ENCODE results near the gene SLC26A4. TPM values are rescaled to one million over a fixed set of nuclear protein-coding genes. Genes with fewer than 3 reads are reported as not detected.
A peak's percentile ranks its signal among the peaks of the same experiment; 100 is the strongest.

Gene SLC26A4
- 1 to 10 TPM; 5.2 to 7.1 TPM for total RNA-seq

- ChIA-PET CTCF (interaction anchor here (0.8 to 2.4 kb wide), 7 partner anchors 28 to 219 kb away, joined by 3 to 8 read pairs (median 5); partner anchors contain the start of genes CBLL1, COG5 and DUS4L), POLR2A (interaction anchor here (0.7 to 1.6 kb wide), 7 partner anchors 10 to 492 kb away, joined by 3 to 5 read pairs (median 3); partner anchors contain the start of genes COG5, DLD, DUS4L and HBP1)
- intact Hi-C loops (cut with micrococcal nuclease), result loop anchor here (1.0 to 5.0 kb wide), 5 partner anchors 10 to 1313 kb away; partner anchors contain the start of gene BCAP29
- Mint-ChIP-seq H3K4me1 (ENCODE audit: low read depth) (peaks cover 30% of the 10 kb centered on the region), H3K9me3 (no peaks in the 10 kb centered on the region), H3K36me3 (no peaks in the 10 kb centered on the region), H3K27ac (peak within 1 kb of the TSS; percentile 93), H3K27me3 (peaks cover 11% of the 10 kb centered on the region), H3K4me3 (peak within 1 kb of the TSS; percentile 84)
- peak; percentile 73 for DNase-seq
Observed at GRCh38 chr7:107660381-107661080, at the start of gene SLC26A4. Gene SLC26A4, plus strand, starts transcription at chr7:107660828. Its CDS starts 814 bp downstream, at chr7:107661642.

DNA sequence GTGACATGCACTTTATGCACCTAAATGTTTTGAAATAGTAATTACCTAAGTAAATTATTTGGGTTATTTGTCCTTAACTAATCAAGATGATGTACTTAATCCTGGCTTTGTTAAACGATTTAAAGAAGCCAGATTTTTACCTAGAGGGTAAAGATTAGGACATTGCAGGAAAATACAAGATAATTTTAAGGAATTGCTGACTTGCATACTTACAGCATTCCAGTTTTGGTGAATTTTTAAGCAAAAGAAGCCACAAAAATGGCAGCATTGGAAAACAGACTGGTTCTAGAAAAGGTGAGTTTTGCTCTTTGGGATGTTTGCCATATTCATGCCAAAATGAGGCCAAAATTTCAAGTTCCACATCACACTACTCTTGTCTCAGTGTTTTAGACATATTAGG, 47.2 kb upstream of the SLC26A4 start:
- intact Hi-C loops (cut with micrococcal nuclease), result no loop called here
- no peak overlapping the region for H3K4me3 Mint-ChIP-seq
- H3K36me3 Mint-ChIP-seq, result peaks cover 26% of the 10 kb centered on the region
- ChIA-PET CTCF (no interaction called here), POLR2A (no interaction called here)
- DNase-seq, result no peak
- no peak overlapping the region for H3K27ac Mint-ChIP-seq
- no peaks in the 10 kb centered on the region for H3K4me1 Mint-ChIP-seq (ENCODE audit: low read depth)
- H3K27me3 Mint-ChIP-seq, result no peaks in the 10 kb centered on the region
- no peaks in the 10 kb centered on the region for H3K9me3 Mint-ChIP-seq

DNA sequence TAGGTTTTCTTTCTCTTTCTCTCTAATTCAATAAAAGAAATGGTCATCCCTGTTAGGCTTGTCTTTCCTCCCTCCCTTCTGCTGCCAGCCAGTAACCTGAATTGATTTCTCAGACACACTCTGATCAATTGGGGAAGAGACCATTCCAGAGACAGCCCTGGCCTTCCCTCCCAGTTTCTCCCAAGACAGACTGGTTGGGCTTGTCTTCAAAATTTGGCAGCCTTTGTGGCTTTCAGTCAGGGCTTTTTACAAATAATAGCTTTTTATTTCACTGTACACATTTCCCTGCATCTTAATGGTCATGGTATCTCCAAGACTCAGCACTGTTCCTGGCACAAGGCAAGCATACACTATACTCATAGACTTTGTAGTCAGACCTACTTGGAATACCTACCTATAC, 46.7 kb upstream of the SLC26A4 start:
- no peaks in the 10 kb centered on the region for H3K9me3 Mint-ChIP-seq
- peaks cover 26% of the 10 kb centered on the region for H3K36me3 Mint-ChIP-seq
- no peaks in the 10 kb centered on the region for H3K27me3 Mint-ChIP-seq
- H3K27ac Mint-ChIP-seq, result no peak overlapping the region
- POLR2A ChIA-PET, result no interaction called here
- H3K4me1 Mint-ChIP-seq (ENCODE audit: low read depth), result no peaks in the 10 kb centered on the region
- CTCF ChIA-PET, result no interaction called here
- no peak for DNase-seq
- no peak overlapping the region for H3K4me3 Mint-ChIP-seq
- intact Hi-C loops (cut with micrococcal nuclease), result no loop called here

- ChIA-PET POLR2A (no interaction called here), CTCF (no interaction called here)
- Mint-ChIP-seq H3K4me1 (ENCODE audit: low read depth) (no peaks in the 10 kb centered on the region), H3K27ac (no peak overlapping the region), H3K4me3 (no peak overlapping the region), H3K27me3 (no peaks in the 10 kb centered on the region), H3K36me3 (peaks cover 26% of the 10 kb centered on the region), H3K9me3 (no peaks in the 10 kb centered on the region)
- no peak for DNase-seq
- intact Hi-C loops (cut with micrococcal nuclease), result no loop called here
Observed at GRCh38 chr7:107614425-107614824, 46.2 kb upstream of the SLC26A4 start.

DNA sequence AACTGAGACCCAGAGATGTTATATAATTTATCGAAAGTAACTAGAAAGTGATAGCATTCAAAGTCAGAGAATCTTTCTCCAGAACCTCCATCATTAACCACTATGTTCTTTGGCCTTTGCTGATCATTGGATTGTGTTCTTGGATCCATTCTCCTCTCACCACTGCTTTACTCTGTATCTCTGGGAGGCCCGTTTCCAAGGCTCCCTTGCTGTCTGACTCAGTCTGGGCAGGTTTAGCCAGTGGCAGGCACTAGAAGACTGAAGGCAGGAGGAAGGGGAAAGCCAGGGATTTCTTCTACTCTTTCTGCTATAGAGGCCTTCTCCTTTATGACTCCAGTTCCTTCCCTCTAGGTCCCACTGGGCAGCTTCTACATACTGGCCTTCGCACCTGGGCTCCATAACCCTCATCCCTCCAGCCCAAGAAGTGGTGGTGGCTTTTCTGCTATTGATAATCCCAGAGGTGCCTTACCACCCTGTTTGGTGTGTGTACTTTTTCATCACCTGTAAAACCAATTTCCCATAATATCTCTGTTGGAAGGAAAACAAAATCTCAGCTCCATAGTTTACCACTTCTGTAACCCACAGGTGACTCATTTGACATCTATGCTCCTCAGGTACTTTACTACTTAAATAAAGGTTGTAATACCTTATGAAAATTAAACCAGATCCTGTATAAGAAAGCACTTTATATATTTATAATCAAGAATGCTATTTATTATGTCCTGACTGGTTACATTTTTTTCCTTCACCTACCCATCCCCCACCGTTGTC, 44.5 kb upstream of the SLC26A4 start:
- Mint-ChIP-seq H3K4me3 (no peak overlapping the region), H3K9me3 (no peaks in the 10 kb centered on the region), H3K36me3 (peaks cover 23% of the 10 kb centered on the region), H3K27me3 (no peaks in the 10 kb centered on the region), H3K4me1 (ENCODE audit: low read depth) (no peaks in the 10 kb centered on the region), H3K27ac (no peak overlapping the region)
- POLR2A ChIA-PET, result no interaction called here
- intact Hi-C loops (cut with micrococcal nuclease), result no loop called here
- DNase-seq, result no peak
- CTCF ChIA-PET, result no interaction called here

DNA sequence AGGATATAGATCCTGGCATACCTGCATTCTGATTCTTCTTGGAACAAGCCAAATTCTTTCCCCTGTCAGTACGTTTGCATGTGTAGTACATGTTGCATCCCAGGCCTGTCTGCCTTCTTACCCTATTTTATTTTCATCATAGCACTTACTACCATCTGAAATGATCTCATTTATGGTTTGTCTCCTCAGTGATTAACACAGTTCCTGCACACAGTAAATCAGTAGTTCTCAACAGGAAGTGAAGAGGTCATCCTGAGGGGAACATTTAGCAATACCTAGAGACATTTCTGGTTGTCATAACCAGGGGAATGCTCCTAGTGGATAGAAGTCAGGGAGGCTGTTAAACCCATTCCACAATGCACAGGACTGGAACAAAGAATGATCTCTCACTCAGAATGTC, 38.2 kb upstream of the SLC26A4 start:
- Mint-ChIP-seq H3K4me1 (ENCODE audit: low read depth) (no peaks in the 10 kb centered on the region), H3K36me3 (no peaks in the 10 kb centered on the region), H3K27ac (no peak overlapping the region), H3K27me3 (no peaks in the 10 kb centered on the region), H3K4me3 (no peak overlapping the region), H3K9me3 (peaks cover 4% of the 10 kb centered on the region)
- intact Hi-C loops (cut with micrococcal nuclease), result loop anchor here (1.0 kb wide), 2 partner anchors 37 to 48 kb away; no protein-coding TSS in a partner anchor
- DNase-seq, result no peak
- CTCF ChIA-PET, result no interaction called here
- POLR2A ChIA-PET, result no interaction called here

DNA sequence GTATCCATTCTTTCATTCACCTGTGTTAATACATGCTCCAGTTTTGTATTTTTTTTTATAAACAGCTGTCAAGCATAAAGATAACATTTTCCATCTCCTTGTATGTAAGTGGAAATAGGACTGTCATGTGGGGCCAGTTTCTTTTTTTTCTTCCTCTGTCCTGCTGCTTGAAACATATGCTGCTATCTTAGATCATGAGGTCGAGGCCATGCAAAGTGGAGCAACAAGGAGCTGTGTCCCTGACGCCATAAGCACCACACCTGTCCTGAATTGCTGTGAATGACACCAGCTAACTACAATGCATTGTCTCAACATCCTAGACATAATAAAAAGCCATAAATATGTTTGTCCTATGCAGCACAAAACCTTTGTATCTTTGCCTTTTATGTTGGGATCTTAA, 37.7 kb upstream of the SLC26A4 start:
- H3K27ac Mint-ChIP-seq, result no peak overlapping the region
- POLR2A ChIA-PET, result no interaction called here
- peaks cover 4% of the 10 kb centered on the region for H3K9me3 Mint-ChIP-seq
- intact Hi-C loops (cut with micrococcal nuclease), result loop anchor here (1.0 kb wide), 2 partner anchors 36 to 47 kb away; no protein-coding TSS in a partner anchor
- H3K4me3 Mint-ChIP-seq, result no peak overlapping the region
- CTCF ChIA-PET, result interaction anchor here (0.9 kb wide), 1 partner anchor 257 kb away, joined by 3 read pairs; no protein-coding TSS in a partner anchor
- no peaks in the 10 kb centered on the region for H3K27me3 Mint-ChIP-seq
- DNase-seq, result no peak
- no peaks in the 10 kb centered on the region for H3K36me3 Mint-ChIP-seq
- no peaks in the 10 kb centered on the region for H3K4me1 Mint-ChIP-seq (ENCODE audit: low read depth)

DNA sequence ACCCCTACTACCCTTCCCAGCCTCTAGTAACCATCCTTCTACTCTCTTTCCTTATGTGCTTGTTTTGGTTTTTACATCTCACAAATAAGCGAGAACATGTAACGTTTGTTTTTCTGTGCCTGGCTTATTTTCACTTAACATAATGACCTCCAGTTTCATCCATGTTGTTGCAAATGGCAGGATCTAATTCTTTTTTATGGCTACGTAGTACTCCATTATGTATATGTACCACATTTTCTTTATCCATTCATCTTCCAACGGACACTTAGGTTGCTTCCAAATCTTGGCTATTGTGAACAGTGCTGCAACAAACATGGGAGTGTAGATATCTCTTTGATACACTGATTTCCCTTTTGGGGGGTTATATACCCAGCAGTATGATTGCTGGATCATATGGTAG, 33.6 kb upstream of the SLC26A4 start:
- DNase-seq, result no peak
- Mint-ChIP-seq H3K4me1 (ENCODE audit: low read depth) (no peaks in the 10 kb centered on the region), H3K4me3 (no peak overlapping the region), H3K27me3 (no peaks in the 10 kb centered on the region), H3K36me3 (peaks cover 5% of the 10 kb centered on the region), H3K9me3 (peaks cover 4% of the 10 kb centered on the region), H3K27ac (no peak overlapping the region)
- ChIA-PET POLR2A (no interaction called here), CTCF (no interaction called here)
- intact Hi-C loops (cut with micrococcal nuclease), result no loop called here

DNA sequence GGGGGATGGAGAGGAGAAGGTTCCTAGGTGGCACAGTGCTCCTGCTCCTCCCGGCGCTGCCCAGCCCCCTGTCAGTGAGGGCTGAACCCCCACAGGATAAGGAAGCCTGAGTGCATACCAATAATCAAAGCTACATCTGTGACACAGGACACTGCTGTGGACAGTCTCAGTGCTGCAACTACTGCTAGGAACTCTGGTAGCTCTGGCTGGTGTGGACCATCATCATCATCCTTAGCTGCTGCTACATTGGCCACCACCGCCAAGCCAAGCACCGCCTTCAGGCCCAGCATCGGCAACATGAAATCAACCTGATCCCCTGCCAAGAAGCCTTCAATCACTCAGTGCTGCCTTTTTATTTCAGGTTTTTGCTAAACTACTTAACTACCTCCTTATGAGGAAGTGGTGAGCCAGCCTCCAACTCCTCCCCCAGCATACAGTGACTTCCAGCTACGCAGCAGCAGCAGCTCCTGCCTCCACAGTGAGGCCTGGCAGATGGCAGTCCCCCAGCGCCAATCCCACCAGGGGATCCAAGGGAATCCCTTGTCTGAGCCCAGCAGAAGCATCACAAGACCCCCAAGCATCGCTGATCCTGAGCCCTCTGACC, 32.1 kb upstream of the SLC26A4 start:
- ChIA-PET CTCF (no interaction called here), POLR2A (no interaction called here)
- H3K27ac Mint-ChIP-seq, result no peak overlapping the region
- H3K9me3 Mint-ChIP-seq, result peaks cover 4% of the 10 kb centered on the region
- peaks cover 6% of the 10 kb centered on the region for H3K36me3 Mint-ChIP-seq
- H3K27me3 Mint-ChIP-seq, result no peaks in the 10 kb centered on the region
- no peak overlapping the region for H3K4me3 Mint-ChIP-seq
- DNase-seq, result no peak
- intact Hi-C loops (cut with micrococcal nuclease), result no loop called here
- H3K4me1 Mint-ChIP-seq (ENCODE audit: low read depth), result peaks cover 4% of the 10 kb centered on the region

- DNase-seq, result no peak
- CTCF ChIA-PET, result no interaction called here
- intact Hi-C loops (cut with micrococcal nuclease), result no loop called here
- POLR2A ChIA-PET, result no interaction called here
- H3K36me3 Mint-ChIP-seq, result peaks cover 6% of the 10 kb centered on the region
- no peak overlapping the region for H3K4me3 Mint-ChIP-seq
- peaks cover 4% of the 10 kb centered on the region for H3K9me3 Mint-ChIP-seq
- peaks cover 4% of the 10 kb centered on the region for H3K4me1 Mint-ChIP-seq (ENCODE audit: low read depth)
- H3K27ac Mint-ChIP-seq, result no peak overlapping the region
- H3K27me3 Mint-ChIP-seq, result no peaks in the 10 kb centered on the region
Observed at GRCh38 chr7:107630342-107630741, 30.3 kb upstream of the SLC26A4 start.

DNA sequence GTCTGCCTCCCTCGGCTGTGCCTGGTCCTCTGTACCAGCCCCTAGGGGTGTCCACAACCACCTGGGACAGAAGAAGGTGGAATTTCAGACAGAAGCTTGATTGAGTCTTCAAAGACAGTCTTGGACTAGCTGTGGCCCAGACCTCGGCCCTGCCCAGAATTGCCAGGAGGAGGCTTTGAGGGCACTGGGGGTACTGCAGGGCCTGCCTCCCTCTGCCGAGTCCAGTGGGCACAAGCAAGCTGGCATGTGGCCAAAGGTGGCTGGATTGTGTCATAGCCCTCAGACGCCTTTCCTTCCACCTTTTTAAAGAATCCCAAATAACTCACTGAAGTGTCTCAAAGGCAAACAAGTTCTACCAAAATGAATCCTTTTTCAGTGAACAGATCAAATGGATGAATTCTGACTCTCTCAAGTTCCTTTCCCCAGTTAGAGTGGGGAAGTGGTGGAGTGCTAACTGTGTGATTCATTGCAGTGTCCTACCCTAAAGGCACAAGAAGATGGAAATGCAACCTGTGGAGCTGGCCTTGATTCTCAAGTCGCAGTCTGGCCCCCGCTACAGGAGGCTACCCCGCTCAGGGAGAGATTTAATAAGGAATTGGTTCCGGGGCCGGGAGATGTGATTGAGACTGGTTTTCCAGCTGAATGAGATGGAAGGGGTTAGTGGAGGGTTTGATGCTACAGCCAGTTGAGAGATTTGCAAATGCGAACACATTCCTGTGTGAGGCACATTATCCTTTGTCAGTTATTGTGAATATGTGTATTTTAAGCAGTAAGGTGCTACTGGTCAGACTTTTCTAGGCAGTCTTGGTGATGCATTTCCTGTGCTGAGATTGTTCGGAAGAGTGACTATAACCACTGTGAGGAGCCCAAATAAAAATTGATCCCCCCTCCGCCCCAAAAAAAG, 28.8 kb upstream of the SLC26A4 start:
- H3K27me3 Mint-ChIP-seq, result no peaks in the 10 kb centered on the region
- H3K27ac Mint-ChIP-seq, result no peak overlapping the region
- H3K4me1 Mint-ChIP-seq (ENCODE audit: low read depth), result peaks cover 4% of the 10 kb centered on the region
- H3K36me3 Mint-ChIP-seq, result peaks cover 6% of the 10 kb centered on the region
- H3K4me3 Mint-ChIP-seq, result no peak overlapping the region
- no peak for DNase-seq
- ChIA-PET POLR2A (no interaction called here), CTCF (no interaction called here)
- H3K9me3 Mint-ChIP-seq, result peaks cover 4% of the 10 kb centered on the region
- intact Hi-C loops (cut with micrococcal nuclease), result no loop called here

DNA sequence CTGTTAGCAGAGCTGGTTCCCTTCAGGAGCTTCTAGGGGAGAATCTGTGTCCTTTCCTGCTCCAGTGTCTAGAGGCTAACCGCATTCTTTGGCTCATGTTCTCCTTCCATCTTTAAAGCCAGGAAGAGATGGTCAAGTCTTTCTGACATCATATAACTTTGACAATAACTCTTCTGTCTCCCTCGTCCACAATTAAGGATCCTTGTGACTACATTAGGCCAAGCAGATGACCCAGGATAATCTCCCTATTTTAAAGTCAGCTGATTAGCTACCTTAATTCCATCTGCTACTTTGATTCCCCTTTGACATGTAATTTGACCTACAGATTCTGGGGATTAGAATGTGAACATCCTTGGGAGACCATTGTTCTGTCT, 28.1 kb upstream of the SLC26A4 start:
- ChIA-PET POLR2A (no interaction called here), CTCF (no interaction called here)
- peaks cover 4% of the 10 kb centered on the region for H3K4me1 Mint-ChIP-seq (ENCODE audit: low read depth)
- H3K4me3 Mint-ChIP-seq, result no peak overlapping the region
- intact Hi-C loops (cut with micrococcal nuclease), result no loop called here
- peaks cover 6% of the 10 kb centered on the region for H3K36me3 Mint-ChIP-seq
- DNase-seq, result no peak
- H3K27ac Mint-ChIP-seq, result no peak overlapping the region
- H3K9me3 Mint-ChIP-seq, result peaks cover 2% of the 10 kb centered on the region
- no peaks in the 10 kb centered on the region for H3K27me3 Mint-ChIP-seq
